ENCODE measurements around the gene GRM1.

DNA sequence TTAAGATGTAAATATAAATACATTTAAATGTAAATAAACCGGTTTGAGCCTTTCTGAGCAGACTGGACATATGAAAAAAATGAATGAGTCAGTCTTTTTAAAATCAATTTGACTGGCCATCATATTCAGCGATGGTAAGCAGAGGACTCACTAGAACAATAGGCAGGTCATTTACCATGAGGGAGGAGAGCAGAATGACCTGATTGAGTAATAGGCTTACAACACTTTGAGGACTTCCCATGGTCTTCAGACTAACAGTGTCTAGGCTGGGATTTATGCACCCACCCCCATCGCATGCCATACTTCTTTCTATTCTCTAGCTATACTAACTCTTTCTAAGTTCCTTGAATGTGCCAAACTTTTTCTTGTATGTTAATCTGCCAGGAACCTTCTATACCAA lies 272.9 kb downstream of the GRM1 start:
- TF ChIP-seq, protein P1, sequence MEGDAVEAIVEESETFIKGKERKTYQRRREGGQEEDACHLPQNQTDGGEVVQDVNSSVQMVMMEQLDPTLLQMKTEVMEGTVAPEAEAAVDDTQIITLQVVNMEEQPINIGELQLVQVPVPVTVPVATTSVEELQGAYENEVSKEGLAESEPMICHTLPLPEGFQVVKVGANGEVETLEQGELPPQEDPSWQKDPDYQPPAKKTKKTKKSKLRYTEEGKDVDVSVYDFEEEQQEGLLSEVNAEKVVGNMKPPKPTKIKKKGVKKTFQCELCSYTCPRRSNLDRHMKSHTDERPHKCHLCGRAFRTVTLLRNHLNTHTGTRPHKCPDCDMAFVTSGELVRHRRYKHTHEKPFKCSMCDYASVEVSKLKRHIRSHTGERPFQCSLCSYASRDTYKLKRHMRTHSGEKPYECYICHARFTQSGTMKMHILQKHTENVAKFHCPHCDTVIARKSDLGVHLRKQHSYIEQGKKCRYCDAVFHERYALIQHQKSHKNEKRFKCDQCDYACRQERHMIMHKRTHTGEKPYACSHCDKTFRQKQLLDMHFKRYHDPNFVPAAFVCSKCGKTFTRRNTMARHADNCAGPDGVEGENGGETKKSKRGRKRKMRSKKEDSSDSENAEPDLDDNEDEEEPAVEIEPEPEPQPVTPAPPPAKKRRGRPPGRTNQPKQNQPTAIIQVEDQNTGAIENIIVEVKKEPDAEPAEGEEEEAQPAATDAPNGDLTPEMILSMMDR (conservative IDR thresholded peaks at IDR 0.05; ENCODE audit: low read depth, low read length), result no peak
- TF ChIP-seq MXI1 (IDR thresholded peaks at IDR 0.05; ENCODE audit: borderline replicate concordance, low read depth, low read length), result no peak
- no peak for TF ChIP-seq RFX5 (IDR thresholded peaks at IDR 0.05; ENCODE audit: low read depth, low read length)
- no peak for TF ChIP-seq CEBPB (IDR thresholded peaks at IDR 0.05; ENCODE audit: low read depth, low read length)
- TF ChIP-seq POLR2A (IDR thresholded peaks at IDR 0.05; ENCODE audit: low read depth, low read length), result no peak
- TF ChIP-seq MAFK (IDR thresholded peaks at IDR 0.05; ENCODE audit: low read depth, low read length), result no peak

Measured in IMR-90 (cell line).